ENCODE measurements around the gene EPHA3.

DNA sequence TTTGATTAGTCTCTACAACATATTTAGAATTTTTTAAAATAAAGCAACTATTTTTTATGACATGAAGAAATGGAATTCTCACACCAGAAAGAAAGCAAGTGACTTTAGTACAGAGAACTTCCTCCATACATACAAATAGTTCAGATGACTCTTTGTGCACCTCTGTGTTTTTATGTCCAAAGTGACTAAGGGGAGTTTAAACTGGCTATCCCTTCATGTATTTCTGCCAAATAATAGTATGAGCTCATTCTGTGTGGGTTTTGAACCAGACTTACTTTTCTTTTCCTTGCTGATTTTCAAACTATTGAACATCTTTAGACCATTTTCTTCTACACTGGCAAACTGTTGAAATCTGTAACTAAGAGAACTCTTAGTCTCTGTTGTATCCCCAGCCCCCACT is 196.3 kb downstream of the EPHA3 start:
- TF ChIP-seq, protein P1, sequence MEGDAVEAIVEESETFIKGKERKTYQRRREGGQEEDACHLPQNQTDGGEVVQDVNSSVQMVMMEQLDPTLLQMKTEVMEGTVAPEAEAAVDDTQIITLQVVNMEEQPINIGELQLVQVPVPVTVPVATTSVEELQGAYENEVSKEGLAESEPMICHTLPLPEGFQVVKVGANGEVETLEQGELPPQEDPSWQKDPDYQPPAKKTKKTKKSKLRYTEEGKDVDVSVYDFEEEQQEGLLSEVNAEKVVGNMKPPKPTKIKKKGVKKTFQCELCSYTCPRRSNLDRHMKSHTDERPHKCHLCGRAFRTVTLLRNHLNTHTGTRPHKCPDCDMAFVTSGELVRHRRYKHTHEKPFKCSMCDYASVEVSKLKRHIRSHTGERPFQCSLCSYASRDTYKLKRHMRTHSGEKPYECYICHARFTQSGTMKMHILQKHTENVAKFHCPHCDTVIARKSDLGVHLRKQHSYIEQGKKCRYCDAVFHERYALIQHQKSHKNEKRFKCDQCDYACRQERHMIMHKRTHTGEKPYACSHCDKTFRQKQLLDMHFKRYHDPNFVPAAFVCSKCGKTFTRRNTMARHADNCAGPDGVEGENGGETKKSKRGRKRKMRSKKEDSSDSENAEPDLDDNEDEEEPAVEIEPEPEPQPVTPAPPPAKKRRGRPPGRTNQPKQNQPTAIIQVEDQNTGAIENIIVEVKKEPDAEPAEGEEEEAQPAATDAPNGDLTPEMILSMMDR (conservative IDR thresholded peaks at IDR 0.05 in 1 of 2, IDR thresholded peaks at IDR 0.05 in 1 of 2; ENCODE audit: low read depth in 1 of 2, low read length in 2 of 2) = no peak
- TF ChIP-seq EZH2 (IDR thresholded peaks at IDR 0.05; ENCODE audit: low read length, missing control alignments) = no peak

All from fibroblast of lung (primary cell).